Tibial nerve (tissue), 4 donors: ENCODE results near the gene FAT2. TPM values are rescaled to one million over a fixed set of nuclear protein-coding genes. Genes with fewer than 3 reads are reported as not detected.

ENCODE experiments used
- DNase-seq, 2 donors: peaks; one replicate each; pipeline ENCODE4 v3.0.0-alpha.2; 2019; ENCODE audit warnings: low spot score in 2 of 2
- H3K27ac ChIP-seq, 4 donors: fragments of 200-600 bp; sonication (generic) in 3 of 4; one replicate each; pipeline ENCODE4 v1.5.1; 2017 to 2019; ENCODE audit warnings: mild to moderate bottlenecking in 1 of 4
- H3K27me3 ChIP-seq, 2 donors: fragments of 200-600 bp; sonication (generic) in 1 of 2; one replicate each; pipeline versions ENCODE4 v1.5.1 to v1.6.0; 2017 to 2019
- H3K36me3 ChIP-seq, 3 donors: fragments of 200-600 bp; sonication (generic); one replicate each; pipeline ENCODE4 v1.5.1; 2018 to 2019
- H3K4me1 ChIP-seq, 4 donors: fragments of 200-600 bp; sonication (generic) in 3 of 4; one replicate each; pipeline ENCODE4 v1.5.1; 2017 to 2019
- H3K4me3 ChIP-seq, 4 donors: fragments of 200-600 bp; sonication (generic) in 3 of 4; one replicate each; pipeline ENCODE4 v1.5.1; 2017 to 2019; ENCODE audit warnings: mild to moderate bottlenecking in 1 of 4, moderate library complexity in 1 of 4
- H3K9me3 ChIP-seq, 4 donors: fragments of 200-600 bp; sonication (generic) in 3 of 4; one replicate each; pipeline ENCODE4 v1.5.1; 2017 to 2019
- EP300 ChIP-seq, 2 donors: sonication (generic); formaldehyde crosslinking; IDR thresholded peaks; one replicate each; pipeline ENCODE4 v1.6.1; 2017; ENCODE audit warnings: antibody characterized with exemption in 2 of 2, mild to moderate bottlenecking in 1 of 2
- POLR2A ChIP-seq, 2 donors: fragments of 450-650 bp; IDR thresholded peaks; one replicate each; pipeline ENCODE4 v1.6.1; 2017; ENCODE audit warnings: antibody characterized with exemption in 2 of 2, mild to moderate bottlenecking in 2 of 2, moderate library complexity in 2 of 2
- WGBS, 2 donors: methylation state at CpG; one replicate each; pipeline ENCODE4 v1.1.5; 2018; 5-methylcytosine and 5-hydroxymethylcytosine counted together
- total RNA-seq, 4 donors: library from RNA; depleted of rRNA; stranded (reverse); fragments of >200 nt; gene quantifications; one replicate each; pipeline ENCODE4 v1.1.0, GENCODE V29; 2016
- TF ChIP-seq, protein P1 (sequence below), 5 experiments: fragments of 200-600 bp in 3 of 5; fragments of 450-650 bp in 2 of 5; sonication (generic) in 3 of 5; IDR thresholded peaks; one replicate each; pipeline ENCODE4 v1.5.1; 2016 to 2019; ENCODE audit warnings: antibody characterized with exemption in 5 of 5, mild to moderate bottlenecking in 3 of 5, moderate library complexity in 2 of 5

FAT2 gene
- total RNA-seq, 4 donors from 2014 or later, result under 0.01 TPM; not detected in 1

DNA sequence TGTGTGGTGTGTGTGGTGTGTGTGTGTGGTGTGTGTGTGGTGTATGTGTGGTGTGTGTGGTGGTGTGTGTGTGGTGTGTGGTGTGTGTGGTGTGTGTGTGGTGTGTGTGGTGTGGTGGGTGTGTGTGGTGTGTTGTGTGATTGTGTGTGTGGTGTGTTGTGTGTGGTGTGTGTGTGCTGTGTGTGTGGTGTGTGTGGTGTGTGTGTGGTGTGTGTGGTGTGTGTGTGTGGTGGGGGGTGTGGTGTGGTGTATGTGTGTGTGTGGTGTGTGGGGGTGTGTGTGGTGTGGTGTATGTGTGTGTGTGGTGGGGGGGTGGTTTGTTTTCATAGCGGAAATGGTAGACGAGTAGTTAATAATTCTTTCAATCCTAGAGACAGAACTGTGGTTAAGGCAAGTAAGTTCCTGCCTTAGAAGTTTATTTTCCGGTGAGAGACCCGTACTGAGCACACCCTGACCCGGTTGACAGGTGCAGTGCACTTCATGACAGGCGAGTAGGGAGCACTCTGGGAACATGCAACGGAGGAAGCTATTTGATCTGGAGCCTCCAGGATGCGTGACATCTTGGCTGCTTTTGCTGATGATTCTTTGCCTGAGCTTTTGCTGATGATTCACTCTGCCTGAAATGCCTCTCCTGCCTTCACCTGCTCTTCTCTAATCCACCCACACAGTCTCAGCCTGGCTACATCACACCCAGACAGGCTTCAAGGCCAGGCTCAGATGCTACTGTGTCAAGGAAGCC is 21.7 kb upstream of the FAT2 start:
- H3K4me1 ChIP-seq, result no peaks in the 10 kb centered on the region
- no peaks in the 10 kb centered on the region for H3K27me3 ChIP-seq
- no peaks in the 10 kb centered on the region for H3K36me3 ChIP-seq
- whole genome bisulfite sequencing, 2 donors, result 69 to 72% methylated on average over 8 of the region's 8 CpGs
- no peaks in the 10 kb centered on the region for H3K9me3 ChIP-seq
- no peak overlapping the region for H3K4me3 ChIP-seq
- DNase-seq, result no peak
- TF ChIP-seq, protein P1, sequence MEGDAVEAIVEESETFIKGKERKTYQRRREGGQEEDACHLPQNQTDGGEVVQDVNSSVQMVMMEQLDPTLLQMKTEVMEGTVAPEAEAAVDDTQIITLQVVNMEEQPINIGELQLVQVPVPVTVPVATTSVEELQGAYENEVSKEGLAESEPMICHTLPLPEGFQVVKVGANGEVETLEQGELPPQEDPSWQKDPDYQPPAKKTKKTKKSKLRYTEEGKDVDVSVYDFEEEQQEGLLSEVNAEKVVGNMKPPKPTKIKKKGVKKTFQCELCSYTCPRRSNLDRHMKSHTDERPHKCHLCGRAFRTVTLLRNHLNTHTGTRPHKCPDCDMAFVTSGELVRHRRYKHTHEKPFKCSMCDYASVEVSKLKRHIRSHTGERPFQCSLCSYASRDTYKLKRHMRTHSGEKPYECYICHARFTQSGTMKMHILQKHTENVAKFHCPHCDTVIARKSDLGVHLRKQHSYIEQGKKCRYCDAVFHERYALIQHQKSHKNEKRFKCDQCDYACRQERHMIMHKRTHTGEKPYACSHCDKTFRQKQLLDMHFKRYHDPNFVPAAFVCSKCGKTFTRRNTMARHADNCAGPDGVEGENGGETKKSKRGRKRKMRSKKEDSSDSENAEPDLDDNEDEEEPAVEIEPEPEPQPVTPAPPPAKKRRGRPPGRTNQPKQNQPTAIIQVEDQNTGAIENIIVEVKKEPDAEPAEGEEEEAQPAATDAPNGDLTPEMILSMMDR (IDR thresholded peaks at IDR 0.05), result no peak
- TF ChIP-seq EP300 (IDR thresholded peaks at IDR 0.05) (no peak), POLR2A (IDR thresholded peaks at IDR 0.05) (no peak)
- H3K27ac ChIP-seq, result no peak overlapping the region

DNA sequence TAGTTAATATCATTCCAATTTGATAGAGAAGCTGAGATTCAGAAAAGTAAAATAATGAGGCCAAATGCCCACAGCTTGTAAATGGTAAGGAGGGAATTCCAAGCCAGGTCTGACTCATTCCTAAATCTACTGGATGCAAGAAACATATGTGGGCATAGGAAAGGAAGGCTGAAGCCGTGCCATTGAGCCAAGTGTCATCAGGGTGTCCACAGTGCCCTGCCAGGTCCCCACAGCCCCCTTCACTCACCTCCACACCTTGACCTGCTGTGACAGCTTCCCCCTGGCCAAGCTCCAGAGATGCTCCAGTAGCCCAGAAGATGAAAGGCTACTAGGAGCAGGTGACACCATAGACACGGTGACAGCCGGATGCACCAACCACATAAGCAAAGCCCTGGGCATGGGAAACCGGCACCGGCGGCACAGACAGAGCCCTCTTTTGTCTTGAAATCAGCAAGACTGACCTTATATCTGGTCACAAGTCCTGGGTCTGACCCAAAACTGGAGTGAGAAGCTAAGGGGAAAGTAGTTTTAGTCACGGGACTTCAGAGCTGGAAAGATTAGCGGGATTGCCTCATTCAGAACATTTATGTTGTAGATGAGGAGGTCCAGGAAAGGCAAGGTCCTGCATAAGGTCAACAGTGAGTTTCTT is 20.1 kb upstream of the FAT2 start:
- no peak for TF ChIP-seq EP300 (IDR thresholded peaks at IDR 0.05)
- TF ChIP-seq, protein P1 (IDR thresholded peaks at IDR 0.05), result no peak
- TF ChIP-seq POLR2A (IDR thresholded peaks at IDR 0.05), result no peak
- no peak overlapping the region for H3K4me3 ChIP-seq
- H3K9me3 ChIP-seq, result no peaks in the 10 kb centered on the region
- WGBS, 2 donors, result 80% methylated on average over 8 of the region's 8 CpGs
- no peaks in the 10 kb centered on the region for H3K4me1 ChIP-seq
- H3K27me3 ChIP-seq, result no peaks in the 10 kb centered on the region
- DNase-seq, result no peak
- H3K36me3 ChIP-seq, result no peaks in the 10 kb centered on the region
- H3K27ac ChIP-seq, result no peak overlapping the region

DNA sequence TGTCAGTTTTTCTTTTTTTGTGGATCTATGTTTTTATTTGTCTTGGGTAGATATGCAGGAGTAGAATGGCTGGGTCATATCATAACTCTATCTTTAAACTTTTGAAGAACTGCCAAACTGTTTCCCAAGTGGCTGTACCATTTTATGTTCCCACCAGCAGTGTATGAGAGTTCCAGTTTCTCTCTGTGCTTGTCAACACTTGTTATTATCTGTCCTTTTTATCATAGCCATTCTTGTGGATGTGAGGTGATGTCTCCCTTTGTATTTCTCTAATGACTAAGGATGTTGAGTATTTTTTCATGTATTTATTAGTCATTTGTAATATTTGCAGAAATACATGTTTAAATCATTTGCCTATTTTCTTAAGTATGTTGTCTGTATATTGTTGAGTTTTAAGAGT is 17.4 kb upstream of the FAT2 start:
- Histone ChIP-seq H3K4me3 (no peak overlapping the region), H3K27ac (no peak overlapping the region), H3K36me3 (no peaks in the 10 kb centered on the region), H3K9me3 (no peaks in the 10 kb centered on the region), H3K4me1 (no peaks in the 10 kb centered on the region), H3K27me3 (no peaks in the 10 kb centered on the region)
- no peak for TF ChIP-seq EP300 (IDR thresholded peaks at IDR 0.05)
- no peak for TF ChIP-seq POLR2A (IDR thresholded peaks at IDR 0.05)
- TF ChIP-seq, protein P1 (IDR thresholded peaks at IDR 0.05), result no peak
- no peak for DNase-seq

DNA sequence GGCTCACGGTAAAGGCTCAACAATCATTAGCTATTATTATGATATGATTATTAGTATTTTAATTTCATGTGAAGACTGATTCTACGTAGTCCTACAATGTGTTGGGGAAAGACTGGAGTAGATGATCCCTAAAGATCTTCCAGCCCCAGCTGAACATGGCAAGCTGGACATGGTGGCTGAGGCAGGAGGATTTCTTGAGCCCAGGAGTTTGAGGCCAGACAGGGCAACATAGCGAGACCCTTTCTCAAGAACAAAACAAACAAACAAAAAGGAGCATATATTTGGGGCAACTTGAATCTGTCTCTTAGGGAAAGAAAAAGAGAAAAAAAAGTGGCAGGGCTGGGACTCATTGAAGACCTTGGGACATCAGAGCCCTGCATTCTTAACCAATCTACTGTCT is 16.2 kb upstream of the FAT2 start:
- WGBS, 2 donors, result 92% methylated on average over 3 of the region's 3 CpGs
- no peaks in the 10 kb centered on the region for H3K4me1 ChIP-seq

DNA sequence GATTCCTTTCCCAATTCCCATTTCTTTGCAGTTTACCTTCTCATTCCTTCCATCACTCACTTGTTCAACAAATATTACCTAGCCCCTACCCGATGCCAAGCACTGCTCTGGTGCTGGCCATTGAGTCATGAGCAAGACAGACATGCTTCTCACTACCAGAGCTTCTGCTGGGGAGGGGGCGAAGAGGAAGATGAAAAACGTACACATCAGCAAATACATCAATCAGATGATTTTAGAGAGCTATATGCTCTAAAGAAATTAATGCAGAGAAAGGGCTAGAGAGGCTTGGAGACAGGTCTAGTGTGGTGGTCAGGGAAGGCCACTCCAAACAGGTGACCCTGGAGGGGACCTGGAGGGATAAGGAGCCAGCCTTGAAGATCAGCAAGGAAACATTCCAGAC is 14.4 kb upstream of the FAT2 start:
- Histone ChIP-seq H3K27ac (no peak overlapping the region), H3K36me3 (no peaks in the 10 kb centered on the region), H3K27me3 (no peaks in the 10 kb centered on the region), H3K4me1 (no peaks in the 10 kb centered on the region), H3K4me3 (no peak overlapping the region), H3K9me3 (no peaks in the 10 kb centered on the region)
- DNase-seq, result no peak
- TF ChIP-seq EP300 (IDR thresholded peaks at IDR 0.05) (no peak), POLR2A (IDR thresholded peaks at IDR 0.05) (no peak)
- TF ChIP-seq, protein P1 (IDR thresholded peaks at IDR 0.05), result no peak
- 70 to 73% methylated on average over 3 of the region's 3 CpGs for WGBS, 2 donors

More for the DNA sequence above, 16.2 kb upstream of the FAT2 start:
- Histone ChIP-seq H3K9me3 (no peaks in the 10 kb centered on the region), H3K27ac (no peak overlapping the region), H3K27me3 (no peaks in the 10 kb centered on the region), H3K36me3 (no peaks in the 10 kb centered on the region), H3K4me3 (no peak overlapping the region)
- DNase-seq, result no peak
- TF ChIP-seq EP300 (IDR thresholded peaks at IDR 0.05) (no peak), POLR2A (IDR thresholded peaks at IDR 0.05) (no peak)
- TF ChIP-seq, protein P1 (IDR thresholded peaks at IDR 0.05), result no peak
